ENCODE measurements around the gene CWC27.
A peak's percentile ranks its signal among the peaks of the same experiment; 100 is the strongest.

The CWC27 gene

DNA sequence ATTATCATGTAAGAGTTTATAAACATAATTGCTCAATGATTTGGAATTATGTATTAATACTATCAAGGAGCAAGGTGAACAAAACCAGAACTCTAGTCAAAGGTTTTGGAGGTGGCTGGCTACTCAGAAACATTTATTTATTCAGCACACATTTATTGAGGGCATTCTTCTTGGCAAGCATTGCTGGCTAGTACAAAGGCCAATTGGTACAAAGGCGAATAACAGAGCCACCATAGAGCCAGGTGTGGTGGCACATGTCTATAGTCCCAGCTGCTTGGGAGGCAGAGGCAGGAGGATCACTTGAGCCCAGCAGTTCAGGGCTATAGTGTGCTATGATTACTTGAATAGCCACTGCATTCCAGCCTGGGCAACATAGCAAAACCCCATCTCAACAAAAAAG lies 242.1 kb downstream of the CWC27 start:
- DNase-seq, result no peak

DNA sequence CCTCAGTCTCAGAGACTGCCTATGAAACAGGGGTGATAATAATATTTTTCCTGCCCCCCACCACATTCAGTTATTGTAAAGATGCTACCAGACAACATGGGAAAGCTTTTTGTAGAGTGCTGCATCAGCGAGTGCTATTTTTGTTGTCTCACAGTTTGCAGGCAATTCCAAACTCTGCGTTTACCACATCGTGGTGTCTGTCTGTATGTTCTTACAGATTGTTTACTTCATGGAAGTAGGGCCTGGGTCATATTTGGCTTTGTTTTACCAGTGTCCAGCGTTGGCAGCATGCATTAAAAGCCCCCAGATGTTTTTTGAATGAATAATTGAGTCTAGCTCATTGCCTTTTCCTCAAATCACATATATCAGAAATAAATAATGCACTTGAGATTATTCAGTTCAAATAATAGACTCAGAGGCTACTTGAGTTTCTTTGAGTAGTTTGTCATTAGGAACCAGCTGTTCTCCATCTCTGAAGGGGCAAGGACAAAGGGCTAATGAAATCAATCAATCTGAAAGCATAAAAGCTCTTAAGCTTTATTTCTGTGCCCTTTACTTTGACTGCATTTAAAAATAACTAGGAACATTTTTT lies 243.7 kb downstream of the CWC27 start:
- no peak for DNase-seq

DNA sequence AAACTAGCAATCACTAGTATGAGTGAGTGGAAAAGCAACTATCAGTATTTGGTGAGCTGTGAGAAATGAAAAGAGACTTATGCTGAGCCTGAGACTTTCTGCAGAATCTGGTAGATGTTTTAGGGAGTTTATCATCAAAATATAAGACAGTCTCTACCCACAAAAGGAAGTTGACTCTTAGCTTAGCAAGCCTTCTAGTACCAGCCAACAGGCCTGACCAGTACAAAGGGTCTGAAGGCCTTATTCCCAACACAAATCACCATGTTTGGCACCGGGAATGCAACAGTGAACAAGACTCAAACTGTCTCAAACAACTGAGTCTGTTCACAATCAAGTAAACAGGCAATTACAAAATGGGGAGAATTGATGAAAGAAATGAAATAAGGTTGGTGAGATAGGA lies 244.4 kb downstream of the CWC27 start:
- no peak for DNase-seq

DNA sequence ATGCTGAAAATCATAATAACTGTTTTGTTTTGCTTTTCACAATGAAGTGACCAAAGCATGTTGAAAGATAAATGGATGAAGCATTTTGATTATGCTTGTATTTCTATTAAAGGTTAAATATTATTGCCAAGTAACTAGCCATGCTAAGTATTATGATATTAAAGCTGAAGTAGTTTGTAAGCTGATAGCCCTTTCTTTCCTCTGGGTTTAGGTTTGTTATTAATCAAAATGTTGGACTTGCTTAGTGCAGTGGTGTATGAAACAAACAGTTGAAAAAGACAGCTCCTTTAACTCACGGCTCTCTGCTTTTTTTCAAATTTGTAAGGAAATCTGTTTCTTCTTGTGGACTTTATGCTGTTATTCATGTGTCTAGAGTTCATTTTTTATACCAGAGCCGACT lies 246.0 kb downstream of the CWC27 start:
- DNase-seq, result no peak

DNA sequence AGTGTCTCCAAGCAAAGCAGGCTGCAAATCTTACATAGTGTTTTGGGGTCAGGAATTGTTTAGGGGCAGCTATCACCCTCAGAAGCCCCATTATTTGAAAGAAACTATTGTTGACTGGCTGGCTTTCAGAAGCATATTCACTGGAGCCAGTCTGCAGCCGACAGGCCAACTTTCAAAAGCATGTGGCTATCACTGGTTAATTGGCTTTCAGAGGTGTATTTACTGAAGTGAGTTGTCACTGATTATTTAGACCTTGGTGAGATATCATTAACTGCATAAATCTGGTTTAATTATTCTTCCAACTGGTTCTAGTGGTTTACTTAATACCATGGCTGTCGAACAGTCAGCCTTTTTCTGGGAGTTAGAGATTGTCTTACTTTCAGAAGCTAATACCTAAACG lies 247.0 kb downstream of the CWC27 start:
- DNase-seq, result no peak

DNA sequence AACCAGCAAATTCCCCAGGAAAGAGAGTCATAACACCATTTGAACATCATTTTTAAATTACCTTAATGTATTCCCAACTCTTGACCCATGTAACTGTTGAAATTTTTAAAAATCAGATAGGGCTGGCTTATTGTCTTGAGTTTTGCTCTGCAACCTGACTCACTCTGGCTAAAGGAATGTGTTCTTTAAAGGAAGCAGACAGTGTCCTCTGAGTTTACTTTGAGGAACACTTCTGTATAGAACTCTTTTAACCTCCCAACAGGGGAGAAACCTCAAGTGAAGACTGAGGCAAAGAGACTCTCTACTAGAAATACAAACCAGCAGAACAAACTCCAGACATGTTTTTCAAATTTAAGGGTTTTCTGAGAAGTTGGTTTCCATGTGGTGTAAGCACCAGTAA lies 248.9 kb downstream of the CWC27 start:
- DNase-seq, result no peak

DNA sequence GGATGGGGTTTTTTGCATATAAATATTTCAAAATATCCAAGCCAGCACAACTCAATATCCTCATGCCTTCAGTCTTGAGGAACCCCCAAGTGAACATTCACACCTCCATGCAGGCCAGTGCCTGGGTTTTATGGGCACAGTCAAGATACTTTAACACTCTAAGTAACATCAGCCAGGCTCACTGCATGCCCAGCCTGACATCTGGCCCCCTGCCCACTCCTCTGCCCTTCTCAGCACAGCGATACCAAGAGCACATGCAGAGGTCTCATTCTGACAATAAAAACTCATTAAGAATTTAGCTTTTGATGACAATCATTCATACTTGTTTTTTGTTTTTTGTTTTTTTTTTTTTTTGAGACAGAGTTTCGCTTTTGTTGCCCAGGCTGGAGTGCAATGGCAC lies 250.0 kb downstream of the CWC27 start:
- DNase-seq, result no peak

DNA sequence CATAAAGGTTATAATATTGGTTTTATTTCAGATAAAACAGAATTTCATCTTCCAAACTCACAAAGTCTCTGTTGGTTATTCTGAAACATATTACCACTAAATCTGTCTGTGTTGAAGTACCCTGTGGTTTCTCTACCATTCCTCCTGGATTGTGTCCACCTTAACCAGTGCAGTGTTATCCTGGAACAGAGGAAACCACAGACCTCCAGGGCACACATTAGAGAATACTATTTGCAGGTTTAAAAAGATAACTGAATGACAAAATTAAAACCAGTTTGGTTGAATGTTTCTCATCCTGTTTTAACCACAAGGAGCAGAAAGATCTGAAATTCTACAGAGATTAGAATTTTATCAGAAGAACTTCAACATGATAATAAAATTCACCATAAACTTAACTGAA lies 251.8 kb downstream of the CWC27 start:
- DNase-seq, result no peak

DNA sequence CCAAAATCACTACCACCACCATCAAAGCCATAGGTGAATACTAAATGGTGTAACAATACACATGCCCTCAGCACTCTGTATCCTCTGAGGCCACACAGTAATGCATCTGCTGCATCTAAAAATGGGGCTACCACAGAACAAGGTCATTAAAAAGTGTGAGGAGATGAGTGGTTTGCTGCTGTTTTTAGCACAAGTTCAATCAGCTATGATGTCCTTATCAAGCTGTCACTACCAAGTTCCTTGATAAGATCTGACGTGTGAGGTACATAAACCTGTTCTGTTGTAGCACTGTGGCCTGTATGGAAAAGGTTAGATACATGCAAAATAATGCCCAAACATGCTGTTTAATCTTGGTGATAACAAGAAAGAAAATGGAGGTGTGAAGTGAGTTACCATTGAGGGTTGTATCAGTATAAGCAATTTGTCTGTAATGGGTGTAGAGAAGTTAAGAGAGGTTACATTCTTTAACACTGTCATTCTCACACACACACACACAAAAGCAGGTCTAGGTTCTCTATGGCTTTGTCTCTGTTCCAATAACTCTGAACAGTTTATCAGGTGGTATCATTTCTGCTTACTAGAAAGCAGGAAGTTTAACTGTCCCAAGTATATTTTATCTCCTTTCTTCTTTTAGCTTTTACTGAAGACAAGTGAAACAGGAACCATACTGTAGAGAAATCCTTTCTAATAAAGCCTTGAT lies 252.9 kb downstream of the CWC27 start:
- no peak for DNase-seq

DNA sequence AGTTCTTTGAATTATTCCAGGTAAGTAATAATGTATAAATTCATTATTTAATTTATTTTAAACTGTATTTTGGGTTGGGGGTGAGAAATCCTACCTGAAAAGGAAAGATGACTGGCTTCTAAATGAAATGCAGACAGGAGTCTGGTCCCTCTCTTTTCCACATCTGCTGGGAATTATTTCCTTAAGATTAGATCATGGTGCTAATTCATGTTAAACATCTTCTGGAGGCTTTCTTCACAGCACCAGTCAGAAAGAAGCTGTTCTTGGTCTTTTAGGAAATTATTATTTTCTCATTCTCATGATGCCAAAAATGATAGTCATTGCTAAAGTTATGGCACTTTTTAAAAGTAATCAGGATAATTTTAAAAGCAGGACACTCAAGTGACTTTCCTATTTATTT lies 254.2 kb downstream of the CWC27 start:
- DNase-seq, result no peak

DNA sequence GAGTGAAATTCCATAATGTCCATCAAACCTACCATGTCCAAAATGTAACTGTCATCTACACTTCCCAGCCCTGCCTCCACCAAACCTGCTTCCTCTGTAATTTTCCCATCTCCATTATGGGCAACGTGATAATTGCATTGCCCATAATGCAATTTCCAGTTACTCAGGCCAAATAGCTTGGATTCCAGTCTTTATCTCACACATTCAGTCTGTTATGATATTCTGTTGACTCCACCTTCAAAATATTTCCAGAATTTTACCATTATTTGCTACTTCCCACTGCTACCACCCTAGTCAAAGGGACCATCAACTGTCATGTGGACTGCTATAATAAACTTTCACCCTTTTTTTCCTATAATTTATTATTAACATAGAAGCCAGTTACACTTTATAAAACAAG lies 256.0 kb downstream of the CWC27 start:
- DNase-seq, result no peak

DNA sequence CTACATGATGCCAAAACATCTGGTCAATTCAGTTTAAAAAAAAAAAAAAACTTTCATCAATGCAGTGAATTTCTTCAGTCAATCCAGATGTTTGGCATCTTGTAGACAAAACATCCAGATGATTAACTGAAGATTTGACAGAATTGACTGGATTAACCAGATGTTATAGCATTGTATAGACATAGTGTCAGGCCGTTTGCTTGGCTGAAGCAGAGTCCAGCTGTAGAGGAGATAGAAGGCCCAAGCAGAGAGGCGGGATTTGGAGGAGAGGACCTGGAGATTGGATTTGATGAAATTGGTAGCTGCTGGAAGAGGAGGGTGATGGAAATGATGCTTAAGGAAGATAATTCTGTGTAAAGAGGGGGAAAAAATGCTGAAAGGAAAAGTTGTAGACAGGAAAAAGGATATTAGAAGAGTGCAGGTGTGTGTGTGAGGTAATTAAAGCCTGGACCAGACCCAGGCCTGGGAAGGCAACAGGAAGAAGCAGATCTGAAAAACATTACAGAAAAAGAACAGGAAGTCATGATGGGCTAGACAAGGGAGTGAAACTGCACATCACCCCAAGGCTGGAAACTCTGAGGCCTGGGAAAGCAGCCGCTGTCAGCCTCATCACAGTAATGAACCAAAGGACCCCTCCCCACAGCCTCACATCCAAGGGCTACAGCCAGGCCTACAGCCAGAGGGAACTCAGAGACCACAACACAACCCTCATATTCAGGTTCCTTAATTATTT lies 258.3 kb downstream of the CWC27 start:
- DNase-seq, result no peak

DNA sequence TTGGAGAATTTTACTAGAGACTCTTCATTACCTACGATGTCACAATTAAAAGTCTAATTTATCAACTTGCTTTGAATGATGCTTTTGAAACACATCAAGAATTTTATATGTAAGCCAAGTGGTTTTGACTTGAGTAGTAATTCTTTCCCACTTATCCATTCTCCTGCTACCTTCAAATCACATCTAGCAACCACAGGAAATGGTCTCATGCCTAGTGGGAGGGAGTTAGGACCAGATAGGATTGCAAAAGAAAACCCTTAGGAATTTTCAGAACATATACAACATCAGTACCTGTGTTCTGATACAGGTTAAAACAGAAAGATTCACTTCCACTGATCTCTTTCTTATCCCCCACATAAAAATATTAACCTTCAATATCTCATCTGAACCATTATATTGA lies 260.4 kb downstream of the CWC27 start:
- no peak for DNase-seq

DNA sequence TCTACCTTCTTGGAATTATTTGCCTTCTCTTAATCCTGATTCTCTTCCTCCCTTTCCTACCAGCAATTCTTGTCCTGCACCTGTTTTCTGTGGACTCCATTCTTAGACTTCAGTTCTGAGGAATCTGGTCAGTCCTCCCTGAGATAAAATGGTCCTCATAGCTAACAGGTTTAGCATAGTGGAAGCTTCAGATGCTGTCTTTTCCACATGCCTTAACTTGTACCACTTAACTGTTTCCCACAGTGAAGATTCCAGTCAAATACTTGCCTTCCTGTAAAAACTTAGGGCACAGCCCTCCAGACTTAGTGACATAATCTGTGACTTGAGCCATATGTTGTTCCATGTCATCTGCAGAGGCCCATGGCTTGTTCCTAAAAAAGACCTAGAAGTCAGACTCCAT lies 261.3 kb downstream of the CWC27 start:
- no peak for DNase-seq

DNA sequence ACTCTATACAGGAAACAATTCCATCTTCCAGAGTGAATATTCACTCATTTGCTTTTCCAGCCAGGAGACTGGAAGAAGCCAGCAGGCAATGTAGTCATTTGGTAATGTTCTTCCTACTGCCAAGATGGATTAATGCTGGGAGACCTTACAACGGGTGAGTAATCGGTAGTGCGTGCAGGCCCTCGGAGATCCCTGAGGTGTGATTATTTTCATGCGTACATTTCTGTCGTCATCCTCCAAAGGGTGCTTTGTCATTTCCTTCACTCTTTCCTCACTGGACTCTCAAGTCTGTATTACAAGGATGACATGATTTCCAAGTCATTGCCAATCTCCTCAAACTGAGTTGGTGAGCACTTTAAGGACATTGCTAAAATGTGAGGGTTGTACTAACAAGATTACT lies 263.5 kb downstream of the CWC27 start:
- DNase-seq, result no peak

DNA sequence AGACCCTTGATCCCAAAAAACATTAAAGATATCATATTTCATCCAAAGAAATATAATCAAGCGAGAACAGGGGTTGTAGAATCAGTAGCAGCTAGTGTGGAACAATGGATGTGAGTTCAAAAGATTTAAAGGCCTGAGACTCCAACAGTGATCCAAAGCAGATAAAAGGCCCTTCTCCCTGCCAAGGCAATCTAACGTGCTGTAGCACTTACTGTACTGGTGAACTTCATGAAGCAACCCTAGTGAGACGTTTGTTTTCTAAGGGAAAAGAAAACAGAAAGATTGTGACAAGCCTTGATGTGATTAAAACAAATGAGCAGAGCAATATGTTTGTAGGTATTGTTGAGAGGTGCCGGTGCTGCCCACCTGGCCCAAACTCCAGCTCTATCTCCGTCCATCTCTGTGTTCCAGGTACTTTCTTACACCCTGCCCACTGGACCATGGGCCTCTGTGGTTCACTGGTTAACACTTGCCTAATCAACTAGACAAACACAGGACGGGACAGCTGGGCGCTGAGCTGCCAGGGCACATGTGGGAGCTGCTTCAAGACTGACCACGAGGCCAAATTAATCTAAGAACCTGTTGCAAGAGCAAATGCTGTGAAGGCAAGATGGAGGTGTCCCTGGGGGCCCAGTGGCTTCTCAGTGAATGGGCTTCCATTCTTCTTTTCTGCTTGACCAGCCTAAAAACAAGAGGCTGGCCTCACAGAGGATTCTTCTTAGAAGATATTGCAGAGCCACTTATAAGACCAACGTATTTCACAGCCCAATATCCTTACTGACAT lies 265.5 kb downstream of the CWC27 start:
- DNase-seq, result no peak

DNA sequence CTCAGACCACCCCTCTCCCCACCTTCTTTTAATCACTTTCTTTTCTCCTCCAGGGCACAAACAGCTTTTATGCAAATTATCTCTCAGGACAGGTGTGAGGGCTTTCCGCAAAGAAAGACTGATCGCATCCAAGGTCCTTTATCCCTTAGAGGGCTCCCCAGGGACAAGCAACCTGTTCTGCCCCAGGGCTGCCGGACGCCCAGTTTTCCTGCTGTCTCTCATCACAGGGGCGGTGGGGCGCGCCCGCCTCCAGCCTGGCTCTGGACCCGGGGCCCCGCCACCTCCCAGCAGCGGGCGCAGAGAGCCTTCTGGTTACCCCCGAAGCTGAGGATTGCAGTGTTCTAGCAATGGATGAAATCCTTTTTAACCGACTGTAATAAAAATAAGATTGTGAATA lies 266.1 kb downstream of the CWC27 start:
- no peak for DNase-seq

DNA sequence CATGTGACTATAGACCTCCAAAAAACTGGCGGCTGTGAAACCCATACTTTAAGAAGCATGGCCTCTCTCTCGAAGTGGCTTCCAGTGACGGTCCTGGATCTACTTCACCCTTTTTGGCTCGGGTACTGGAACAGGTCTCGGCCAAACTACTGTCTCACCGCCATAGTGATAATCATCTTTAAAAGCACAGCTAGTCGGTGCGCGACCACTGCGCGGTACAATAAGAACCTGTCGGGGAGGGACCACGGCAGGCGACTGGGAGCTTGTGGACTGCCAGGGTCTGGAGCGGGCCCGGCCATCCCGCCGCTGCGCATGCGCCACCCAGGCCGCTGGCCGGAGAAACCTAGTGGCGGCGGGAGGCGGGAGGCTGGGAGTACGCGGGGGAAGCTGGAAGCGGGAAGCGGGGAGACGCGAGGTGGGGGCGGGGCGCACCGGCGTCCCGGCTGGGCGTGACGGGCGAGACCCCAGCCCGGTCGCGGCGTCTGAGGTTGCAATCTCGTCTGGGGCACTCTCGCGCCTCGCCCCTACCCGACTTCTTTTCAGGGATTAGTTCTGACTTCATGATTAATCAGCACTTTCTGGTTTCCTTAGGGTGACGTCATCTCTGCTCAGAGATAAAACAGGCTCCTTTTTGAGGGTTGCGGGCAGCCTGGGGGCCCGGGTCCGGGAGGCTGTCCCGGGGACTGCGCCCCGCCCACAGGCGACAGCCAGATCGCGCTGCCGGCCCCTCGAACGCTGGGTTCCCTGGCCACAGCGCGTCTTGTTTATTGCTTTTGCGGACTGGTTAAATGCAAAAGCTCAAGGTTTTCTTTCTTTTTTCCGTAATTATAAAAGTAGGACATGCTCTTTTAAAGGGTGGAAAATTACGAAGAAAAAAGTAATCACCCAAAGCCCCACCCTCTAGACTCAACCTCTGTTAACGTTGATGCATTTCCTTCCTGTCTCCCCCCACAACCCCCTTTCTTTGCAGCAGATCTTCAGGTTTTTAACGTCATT lies 266.8 kb downstream of the CWC27 start:
- DNase-seq, result peak; percentile 95

DNA sequence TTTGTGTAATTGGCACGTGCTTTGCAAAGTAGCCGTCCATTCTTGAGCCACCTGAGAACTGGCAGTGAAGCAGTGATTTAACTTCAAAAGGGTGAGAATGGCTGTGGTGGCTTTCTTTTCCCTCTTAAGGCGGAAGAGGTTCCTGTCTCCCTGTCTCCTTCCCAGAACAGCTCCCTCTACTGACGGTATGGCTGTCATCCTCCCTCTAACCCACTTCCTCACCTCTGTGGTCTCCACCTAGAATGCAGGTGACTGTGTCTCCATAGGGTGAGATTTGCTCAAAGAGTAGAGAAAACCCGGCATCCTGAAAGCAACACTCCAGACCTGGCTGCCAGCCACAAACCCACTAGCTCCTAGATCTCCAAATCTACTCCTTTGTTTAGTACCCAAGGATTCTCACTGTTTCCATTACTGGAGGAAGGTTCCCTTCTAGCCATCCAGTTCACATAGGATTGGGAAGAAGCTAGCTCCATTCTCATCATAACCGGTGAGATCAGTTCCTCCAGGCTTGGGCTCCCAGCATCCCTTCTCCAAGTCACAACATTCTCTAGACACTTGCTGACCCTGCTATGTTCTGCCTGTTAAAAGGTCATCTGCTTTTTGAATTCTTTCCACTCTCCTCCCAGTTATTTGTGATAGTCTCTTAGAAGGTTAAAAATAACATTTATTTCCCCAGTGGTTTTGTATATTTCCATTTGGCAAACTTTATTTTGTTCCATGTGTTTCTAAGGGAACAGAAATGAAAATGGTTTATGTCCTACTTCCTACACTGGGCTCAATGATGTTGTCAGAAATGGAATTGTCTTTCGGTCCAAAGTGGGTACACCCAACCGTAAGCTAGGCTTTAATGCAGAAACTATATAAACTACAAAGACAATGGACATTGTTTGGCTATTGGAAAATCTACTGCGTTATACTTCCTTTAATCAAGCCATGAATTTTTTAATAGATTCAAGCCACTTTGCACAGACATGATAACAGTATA lies 269.4 kb downstream of the CWC27 start:
- DNase-seq, result no peak

DNA sequence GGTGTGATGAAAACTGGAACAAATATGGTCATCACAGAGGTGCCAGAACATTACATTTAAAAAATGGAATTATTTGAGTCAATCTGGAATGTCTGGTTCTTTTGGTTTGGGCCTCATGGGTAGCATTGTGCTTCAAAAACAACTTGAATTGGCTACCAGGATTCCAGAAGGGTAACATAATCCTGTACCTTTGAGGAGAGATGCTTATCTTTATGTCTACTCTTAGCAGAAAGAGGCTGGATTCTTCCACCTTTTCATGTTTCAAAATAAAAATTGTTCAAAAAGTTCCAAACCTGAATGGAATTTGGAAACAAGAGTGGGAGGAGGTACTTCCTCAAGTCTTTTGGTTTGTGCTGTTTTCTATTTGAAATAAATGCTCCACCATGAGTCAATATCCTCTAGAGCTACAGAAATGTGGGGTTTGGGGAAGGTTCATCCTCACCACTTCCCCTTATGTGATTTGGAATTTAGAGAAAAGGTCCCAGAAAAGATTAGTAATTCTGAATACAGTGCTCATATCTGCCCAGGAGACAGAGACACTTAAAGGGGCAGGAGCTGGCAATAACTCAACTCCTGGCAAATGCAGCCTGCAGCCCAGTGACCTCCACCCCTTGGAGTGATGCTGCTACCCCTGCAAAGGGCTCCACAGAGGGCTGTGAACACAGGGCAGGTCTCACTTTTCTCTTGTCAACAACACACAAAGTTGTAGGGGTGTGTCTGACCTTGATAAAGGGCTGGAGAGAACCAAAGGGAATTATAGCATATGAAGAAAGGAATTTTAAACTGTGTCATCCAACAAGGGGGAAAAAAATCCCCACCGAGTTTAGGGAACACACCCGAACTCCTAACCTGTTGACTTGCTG lies 272.8 kb downstream of the CWC27 start:
- DNase-seq, result no peak

All from right forelimb (tissue), 1 donor.